Activated naive CD4-positive, alpha-beta T cell treated with anti-CD3 and anti-CD28 coated beads, Interleukin-2, amount 50 U/mL, for 72 hours (primary cell): ENCODE results near the gene STYXL1. TPM values are rescaled to one million over a fixed set of nuclear protein-coding genes. Genes with fewer than 3 reads are reported as not detected.

Experiments
- ATAC-seq, 2 donors: fragments of 150-1000 bp; cut with Tn5 transposase; 2 replicates each; pipeline ENCODE4 v1.10.0; 2021; ENCODE audit warnings: mild to moderate bottlenecking in 2 of 2, moderate library complexity in 2 of 2
- DNase-seq, 2 donors: peaks; one replicate each; pipeline ENCODE4 v3.0.0; 2021 to 2022; ENCODE audit warnings: low spot score in 2 of 2
- H3K27ac Mint-ChIP-seq, 2 donors: one replicate each; pipeline ENCODE4 v1.8.0; 2022; ENCODE audit warnings: mild to moderate bottlenecking in 2 of 2, mixed read lengths in 2 of 2
- H3K36me3 Mint-ChIP-seq, 2 donors: one replicate each; pipeline ENCODE4 v1.8.0; 2022; ENCODE audit warnings: mixed read lengths in 2 of 2
- H3K9me3 Mint-ChIP-seq, 2 donors: one replicate each; pipeline ENCODE4 v1.8.0; 2022; ENCODE audit warnings: mixed read lengths in 2 of 2
- total RNA-seq, 2 donors: library from RNA; stranded (reverse); gene quantifications; one replicate each; pipeline ENCODE4 v1.2.3, GENCODE V29; 2022

STYXL1 gene
- total RNA-seq, 2 donors from 2014 or later, result 25.4 to 39.1 TPM

DNA sequence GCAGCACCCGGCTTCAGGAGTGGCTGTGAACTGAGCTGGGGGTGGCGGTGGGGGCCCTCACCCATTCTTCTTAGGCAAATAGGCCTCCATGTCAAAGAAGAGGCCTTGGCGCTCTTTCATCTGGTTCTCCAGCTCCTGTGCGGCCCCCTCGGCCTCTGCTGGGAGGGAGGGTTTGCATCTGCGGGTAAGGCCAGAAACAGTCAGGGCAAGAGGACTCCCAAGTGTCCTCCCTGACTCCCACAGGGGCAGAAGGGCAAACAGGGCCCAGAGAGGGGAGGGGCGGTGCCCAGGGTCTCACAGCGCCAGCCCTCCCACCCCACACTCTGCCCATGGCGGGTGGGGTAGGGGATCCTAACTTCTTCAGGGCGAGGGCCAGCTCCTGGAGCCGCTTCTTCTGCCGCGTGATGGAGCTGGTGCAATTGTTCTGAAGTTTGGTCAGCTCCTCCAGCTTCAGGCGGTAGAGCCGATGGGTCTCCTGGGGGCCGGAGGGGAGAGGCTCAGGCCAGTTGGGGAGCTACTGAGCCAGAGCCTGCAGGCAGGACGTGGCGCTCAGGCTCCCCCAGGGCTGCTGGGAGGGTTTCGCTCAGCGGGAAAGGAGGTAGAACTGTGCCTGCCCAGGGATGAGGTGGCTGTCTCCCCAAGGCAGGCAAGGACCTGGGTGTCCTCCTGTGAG lies 55.6 kb downstream of the STYXL1 start:
- DNase-seq (no peak), ATAC-seq (no peak)
- peaks cover 0 to 5% of the 10 kb centered on the region in 2 donors for H3K36me3 Mint-ChIP-seq
- H3K9me3 Mint-ChIP-seq, result no peaks in the 10 kb centered on the region
- H3K27ac Mint-ChIP-seq, result no peak overlapping the region

GRCh38 chr7:75991531-75992082 lies 56.2 kb downstream of the STYXL1 start:
- DNase-seq (no peak), ATAC-seq (no peak)
- Mint-ChIP-seq H3K36me3 (peaks cover 0 to 2% of the 10 kb centered on the region in 2 donors), H3K9me3 (no peaks in the 10 kb centered on the region), H3K27ac (no peak overlapping the region)

DNA sequence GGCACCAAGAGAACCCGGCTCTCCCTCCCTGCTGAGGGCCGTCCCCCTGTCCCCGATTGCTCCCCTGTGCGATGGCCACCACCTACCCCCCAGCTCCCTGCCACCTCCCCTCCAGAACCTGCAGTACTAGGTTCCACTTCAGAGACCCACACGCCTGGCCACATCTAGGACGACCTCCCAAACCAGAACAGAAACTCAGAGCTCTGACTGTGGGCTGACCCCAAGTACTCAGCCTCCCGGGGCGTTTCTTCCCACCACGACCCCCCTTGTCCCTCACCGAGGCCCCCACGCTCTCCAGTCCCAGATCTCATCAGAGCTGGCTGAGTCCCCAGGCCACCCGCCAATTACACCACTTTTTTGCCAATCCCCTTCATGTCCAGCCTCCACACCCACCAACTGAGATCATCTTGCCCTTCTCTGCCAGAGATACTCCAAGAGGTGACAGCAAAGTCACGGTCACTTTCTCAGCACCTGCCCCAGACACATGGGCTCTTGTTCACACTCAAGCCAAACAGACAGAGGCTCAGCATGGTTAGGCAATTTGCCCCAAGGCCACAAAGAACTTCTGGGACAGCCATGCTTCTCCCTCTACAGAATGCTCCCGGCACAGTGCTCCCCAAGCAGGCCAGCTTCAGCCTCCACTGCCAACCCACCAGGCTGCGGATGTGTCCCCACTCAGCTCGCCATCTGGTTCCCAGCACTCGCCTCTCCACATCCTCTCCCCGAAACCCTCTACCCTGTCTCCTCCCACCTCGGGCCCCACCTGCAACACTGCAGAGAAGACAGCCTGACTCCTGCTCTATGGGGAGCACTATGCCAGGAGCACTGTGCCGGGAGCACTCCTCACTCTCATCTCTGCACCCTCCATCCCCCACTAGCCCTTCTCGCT lies 58.1 kb downstream of the STYXL1 start:
- no peak for DNase-seq
- Mint-ChIP-seq H3K36me3 (no peaks in the 10 kb centered on the region), H3K27ac (peak overlapping the region in 1 of 2 donors; percentile 1), H3K9me3 (no peaks in the 10 kb centered on the region)
- no peak for ATAC-seq

- Mint-ChIP-seq H3K27ac (no peak overlapping the region), H3K36me3 (no peaks in the 10 kb centered on the region), H3K9me3 (no peaks in the 10 kb centered on the region)
- DNase-seq (no peak), ATAC-seq (no peak)
These were observed 59.0 kb downstream of the STYXL1 start for GRCh38 chr7:75988568-75989499.

DNA sequence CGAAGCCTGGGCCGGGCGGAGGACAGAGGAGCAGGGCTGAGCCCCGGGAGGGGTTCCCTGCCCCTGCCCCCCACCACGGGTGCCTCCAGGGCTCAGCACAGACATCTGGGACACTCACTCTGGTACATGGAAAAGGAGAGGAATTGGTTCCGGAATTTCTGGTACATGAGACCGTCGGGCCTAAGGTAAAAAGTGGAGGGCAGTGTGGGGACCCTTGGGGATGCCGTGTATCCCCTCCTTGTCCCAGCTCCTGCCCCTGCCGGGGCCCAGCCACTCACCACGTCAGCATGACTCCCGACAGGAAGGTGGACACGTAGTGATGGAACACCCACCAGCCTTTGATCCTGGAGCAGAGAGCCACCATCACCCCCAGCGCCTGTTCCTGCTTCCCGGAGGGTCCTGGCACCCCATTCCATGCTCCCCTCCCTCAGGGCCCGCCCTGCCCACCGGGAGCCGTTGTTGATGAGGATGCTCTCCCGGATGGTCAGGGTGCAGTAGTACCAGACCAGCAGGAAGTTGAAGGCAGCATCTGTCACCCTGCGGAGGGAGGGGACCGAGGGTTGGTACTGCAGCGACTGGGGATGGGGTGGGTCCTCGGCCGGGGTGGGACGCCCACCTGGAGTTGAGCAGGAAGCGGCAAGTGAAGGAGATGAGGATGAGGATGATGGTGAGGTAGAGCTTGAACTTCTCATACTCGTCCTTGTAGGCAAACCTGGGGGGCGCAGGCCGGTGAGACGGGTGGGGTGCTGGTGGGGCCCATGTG lies 59.8 kb downstream of the STYXL1 start:
- no peaks in the 10 kb centered on the region for H3K36me3 Mint-ChIP-seq
- no peak overlapping the region for H3K27ac Mint-ChIP-seq
- ATAC-seq (no peak), DNase-seq (no peak)
- H3K9me3 Mint-ChIP-seq, result no peaks in the 10 kb centered on the region

- H3K9me3 Mint-ChIP-seq, result no peaks in the 10 kb centered on the region
- H3K36me3 Mint-ChIP-seq, result no peaks in the 10 kb centered on the region
- H3K27ac Mint-ChIP-seq, result peak overlapping the region; percentile 2 to 68
- DNase-seq, result no peak
- ATAC-seq, result no peak
These were observed 60.6 kb downstream of the STYXL1 start for GRCh38 chr7:75987026-75987804.

GRCh38 chr7:75986147-75986781 lies 61.5 kb downstream of the STYXL1 start:
- H3K27ac Mint-ChIP-seq, result peak overlapping the region in 1 of 2 donors; percentile 68
- H3K36me3 Mint-ChIP-seq, result no peaks in the 10 kb centered on the region
- no peaks in the 10 kb centered on the region for H3K9me3 Mint-ChIP-seq
- no peak for ATAC-seq
- no peak for DNase-seq

- no peaks in the 10 kb centered on the region for H3K36me3 Mint-ChIP-seq
These were observed 62.2 kb downstream of the STYXL1 start for GRCh38 chr7:75985518-75986146.

DNA sequence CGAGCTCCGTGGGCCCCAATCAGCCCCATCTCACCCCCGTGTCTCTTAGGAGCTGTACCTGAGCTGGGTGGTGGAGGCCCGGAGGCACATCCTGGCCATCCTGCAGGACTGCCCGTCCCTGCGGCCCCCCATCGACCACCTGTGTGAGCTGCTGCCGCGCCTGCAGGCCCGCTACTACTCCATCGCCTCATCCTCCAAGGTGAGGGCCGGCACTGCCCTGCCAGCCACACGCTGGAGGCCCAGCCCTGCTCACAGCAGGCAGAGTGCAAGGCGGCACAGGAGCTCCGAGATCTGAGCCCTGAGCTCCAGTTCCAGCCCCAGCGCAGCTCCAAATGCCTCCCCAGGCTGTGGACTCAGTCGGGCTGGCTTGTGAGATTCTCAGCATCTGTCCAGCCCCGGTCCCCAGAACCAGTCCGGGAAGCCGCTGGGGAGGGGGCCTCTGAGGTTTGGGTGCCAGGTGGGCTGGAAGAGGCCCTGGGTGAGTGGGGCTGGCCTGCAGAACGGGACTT lies 62.7 kb downstream of the STYXL1 start:
- Mint-ChIP-seq H3K36me3 (no peaks in the 10 kb centered on the region), H3K27ac (no peak overlapping the region), H3K9me3 (no peaks in the 10 kb centered on the region)
- DNase-seq, result no peak
- no peak for ATAC-seq

More at GRCh38 chr7:75985518-75986146, 62.2 kb downstream of the STYXL1 start:
- no peak for DNase-seq
- no peak for ATAC-seq
- H3K9me3 Mint-ChIP-seq, result no peaks in the 10 kb centered on the region
- no peak overlapping the region for H3K27ac Mint-ChIP-seq

DNA sequence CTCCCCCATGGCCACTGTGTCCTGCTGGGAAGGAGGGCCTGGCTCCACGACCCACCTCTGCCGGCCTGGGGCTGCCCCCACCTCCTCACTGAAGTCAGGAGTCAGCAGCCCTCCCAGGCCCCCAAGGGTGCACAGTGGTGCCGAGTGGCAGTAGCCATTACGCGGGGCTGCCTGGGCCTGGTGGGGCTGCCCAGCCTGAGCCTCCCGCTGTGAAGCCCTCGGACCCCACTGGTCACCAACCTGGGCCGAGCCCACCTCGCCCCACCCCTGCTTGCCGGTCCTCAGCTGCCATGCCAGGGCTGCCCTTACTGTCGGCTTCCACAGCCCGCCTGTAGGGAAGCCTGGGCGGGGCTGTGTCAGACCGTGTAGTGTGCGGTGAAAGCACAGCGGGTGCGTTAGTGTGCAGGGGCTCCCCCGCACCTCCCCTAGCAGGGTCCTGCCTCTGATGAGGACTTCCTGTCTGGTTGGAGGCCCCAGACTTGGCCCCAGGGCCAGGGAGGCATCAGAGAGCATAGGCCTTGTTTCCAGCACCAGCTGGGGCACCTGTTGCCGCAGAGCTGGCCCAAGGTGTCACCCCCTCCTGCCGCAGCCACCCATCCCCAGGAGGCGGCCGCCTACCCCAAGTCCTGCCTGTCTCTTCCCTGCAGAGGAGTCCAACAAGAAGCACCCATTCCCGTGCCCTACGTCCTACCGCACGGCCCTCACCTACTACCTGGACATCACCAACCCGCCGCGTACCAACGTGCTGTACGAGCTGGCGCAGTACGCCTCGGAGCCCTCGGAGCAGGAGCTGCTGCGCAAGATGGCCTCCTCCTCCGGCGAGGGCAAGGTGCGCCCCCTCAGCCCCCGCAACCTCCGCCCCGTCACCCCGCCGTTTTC lies 63.4 kb downstream of the STYXL1 start:
- Mint-ChIP-seq H3K36me3 (no peaks in the 10 kb centered on the region), H3K27ac (no peak overlapping the region), H3K9me3 (no peaks in the 10 kb centered on the region)
- ATAC-seq (no peak), DNase-seq (no peak)

- no peak overlapping the region for H3K27ac Mint-ChIP-seq
- H3K36me3 Mint-ChIP-seq, result no peaks in the 10 kb centered on the region
- DNase-seq (no peak), ATAC-seq (no peak)
- H3K9me3 Mint-ChIP-seq, result no peaks in the 10 kb centered on the region
These were observed 64.2 kb downstream of the STYXL1 start for GRCh38 chr7:75983471-75984129.

GRCh38 chr7:75982306-75983064 lies 65.3 kb downstream of the STYXL1 start:
- Mint-ChIP-seq H3K27ac (no peak overlapping the region), H3K36me3 (no peaks in the 10 kb centered on the region), H3K9me3 (no peaks in the 10 kb centered on the region)
- DNase-seq, result no peak
- peak in 1 of 2 donors; percentile 8 for ATAC-seq
